C4-2B (cell line): ENCODE data around the gene PKN2.

Source experiments
- H3K27ac ChIP-seq: fragments of 450-650 bp; 2 replicates; pipeline ENCODE4 v1.5.1; 2017
- CTCF ChIP-seq: fragments of 450-650 bp; conservative IDR thresholded peaks from 2 replicates; pipeline ENCODE4 v1.5.1; 2017; ENCODE audit warnings: mild to moderate bottlenecking
- ZFX ChIP-seq: fragments of 450-650 bp; IDR thresholded peaks from 2 replicates; pipeline ENCODE4 v1.6.1; 2017

The PKN2 gene

GRCh38 chr1:88883156-88883555, 199.1 kb downstream of the PKN2 start:
- TF ChIP-seq ZFX (no peak), CTCF (no peak)
- no peak overlapping the region for H3K27ac ChIP-seq
